ACHN (cell line): ENCODE data around the gene TOM1.

Experiments used
- DNase-seq: peaks from one replicate; pipeline ENCODE4 v3.0.0-alpha.2; 2015
- in situ Hi-C: cut with HindIII; loops from 2 replicates; pipeline ENCODE4 v1.10.0; 2017; ENCODE audit warnings: low sequenced_read_pairs, low pct_ligation_motif_present, low pct_unique_long_range_greater_than_20kb

The TOM1 gene

DNA sequence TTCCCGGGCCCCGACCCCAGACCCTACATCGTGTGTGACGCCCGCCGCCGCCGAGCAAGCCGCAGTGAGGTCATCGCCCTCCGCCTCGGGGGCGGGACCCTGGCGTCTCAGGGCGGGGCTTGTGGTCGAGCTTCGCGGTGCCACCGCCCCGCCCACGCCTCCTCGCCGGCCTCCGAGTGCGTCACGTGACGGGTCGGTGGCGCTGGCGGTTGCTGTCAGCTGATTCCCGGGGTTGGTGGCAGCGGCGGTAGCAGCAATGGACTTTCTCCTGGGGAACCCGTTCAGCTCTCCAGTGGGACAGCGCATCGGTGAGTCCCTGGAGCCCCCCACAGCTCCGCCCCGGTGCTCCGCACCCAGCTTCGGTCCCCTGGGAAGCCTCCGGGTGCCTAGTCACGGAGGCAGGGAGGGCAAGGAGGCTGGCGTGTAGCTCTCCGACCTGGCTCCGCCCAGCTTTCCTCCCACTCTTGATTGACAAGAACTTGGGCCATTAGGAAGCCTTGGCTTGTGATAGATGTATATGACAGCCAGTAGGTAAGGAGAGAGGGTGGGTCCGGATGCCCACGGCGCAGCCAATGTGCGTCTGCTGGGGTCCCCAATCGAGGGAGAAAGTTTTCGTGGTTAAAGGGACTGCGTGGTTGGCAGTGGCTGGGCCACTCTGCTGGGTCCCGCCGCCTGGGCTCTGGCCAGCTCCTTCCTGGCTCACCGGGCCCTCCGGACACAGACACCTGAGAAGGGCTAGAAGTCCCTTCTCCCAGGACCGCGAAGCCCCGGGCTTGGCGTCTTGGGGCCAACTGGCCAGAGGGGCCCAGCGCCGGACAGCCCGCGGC is at the start of gene TOM1:
Gene TOM1, plus strand, starts transcription at position 222 of the 827 bp plus-strand sequence. Its CDS starts 35 bp downstream, at position 257.
- DNase-seq, result peak; percentile 97
- in situ Hi-C loops, result no loop called here

DNA sequence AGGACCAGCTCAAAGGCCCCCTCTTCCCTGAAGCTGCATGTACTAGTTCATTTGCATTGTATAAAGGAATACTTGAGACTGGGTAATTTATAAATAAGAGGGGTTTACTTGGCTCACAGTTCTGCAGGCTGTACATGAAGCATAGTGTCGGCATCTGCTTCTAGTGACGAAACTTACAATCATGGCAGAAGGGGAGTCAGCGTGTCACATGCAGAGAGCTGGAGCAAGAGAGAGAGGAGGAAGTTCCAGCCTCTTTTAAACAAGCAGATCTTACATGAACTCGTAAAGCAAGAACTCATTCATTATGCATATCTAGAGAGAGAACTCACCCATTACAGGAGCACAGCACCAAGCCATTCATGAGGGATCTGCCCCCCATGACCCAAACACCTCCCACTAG is 49.5 kb upstream of the TOM1 start:
- in situ Hi-C loops, result no loop called here
- DNase-seq, result no peak

- no peak for DNase-seq
- in situ Hi-C loops, result no loop called here
These were observed 45.7 kb upstream of the TOM1 start for GRCh38 chr22:35253946-35254345.

DNA sequence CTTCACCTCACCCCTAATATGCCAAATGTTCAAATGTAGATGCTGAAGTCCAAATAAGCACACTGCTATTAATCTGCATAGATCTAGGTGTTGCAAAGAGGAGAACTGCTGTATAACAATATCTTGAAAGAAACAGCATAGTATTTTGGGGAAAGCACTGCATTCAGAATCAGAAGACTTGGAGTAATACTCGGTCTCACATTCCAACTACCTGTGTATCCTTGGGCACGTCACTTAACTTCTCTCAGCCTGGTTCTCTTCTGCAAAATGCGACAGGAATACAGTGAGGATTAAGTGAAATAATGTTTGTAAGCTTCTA is 42.7 kb upstream of the TOM1 start:
- no peak for DNase-seq
- in situ Hi-C loops, result no loop called here

DNA sequence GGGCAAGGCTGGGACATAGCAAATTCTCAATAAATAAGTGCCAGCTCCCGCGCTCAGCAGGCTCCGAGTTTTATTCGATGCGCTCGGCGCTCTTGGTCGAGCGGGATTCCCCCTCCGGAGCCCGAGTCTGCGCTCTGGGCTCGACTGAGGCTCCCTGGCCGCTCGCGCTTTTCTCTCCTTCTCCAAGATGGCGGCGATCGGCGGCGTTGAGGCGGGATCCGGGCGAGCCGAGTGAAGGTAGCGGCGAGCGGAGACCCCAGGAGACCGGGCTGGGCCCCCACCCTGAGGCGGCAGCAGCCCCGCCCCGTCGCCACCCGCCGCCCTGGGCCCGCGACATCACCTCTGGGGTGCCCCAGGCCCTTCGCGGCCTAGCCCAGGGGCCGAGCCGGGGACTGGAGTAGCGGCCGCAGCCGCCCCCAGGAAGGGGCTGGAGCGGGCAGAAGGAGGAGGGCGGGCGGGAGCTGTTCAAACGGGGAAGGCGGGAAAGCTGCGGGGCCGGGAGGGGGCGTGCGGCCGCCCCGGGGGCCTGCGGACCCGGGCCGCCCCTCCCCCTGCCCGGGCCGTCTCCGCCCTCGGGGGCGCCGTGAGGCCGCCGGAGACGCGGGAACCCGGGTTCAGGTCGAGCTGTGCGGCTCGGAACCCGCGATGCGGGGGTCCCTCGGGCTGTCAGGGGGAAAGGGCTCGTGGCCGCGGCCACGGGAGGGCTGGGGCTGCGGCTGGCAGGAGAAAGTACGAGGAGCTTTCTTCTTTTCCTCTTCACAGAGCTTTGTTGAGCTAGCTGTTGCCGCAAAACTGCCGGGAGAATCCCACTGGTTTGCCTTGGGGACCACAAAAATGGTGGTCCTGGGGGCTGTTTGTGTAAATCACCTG is 42.1 kb upstream of the TOM1 start, which contains the start of gene HMGXB4:
Gene HMGXB4, plus strand, starts transcription at position 173 of the 870 bp plus-strand sequence. CDS start 4,898 bp downstream, outside the sequence.
- peak; percentile 87 for DNase-seq
- in situ Hi-C loops, result no loop called here

GRCh38 chr22:35258191-35258988 is 41.3 kb upstream of the TOM1 start:
- no peak for DNase-seq
- in situ Hi-C loops, result no loop called here

GRCh38 chr22:35264986-35265385 is 34.7 kb upstream of the TOM1 start:
- DNase-seq, result no peak
- in situ Hi-C loops, result no loop called here

GRCh38 chr22:35266277-35266676 is 33.4 kb upstream of the TOM1 start:
- no peak for DNase-seq
- in situ Hi-C loops, result no loop called here

DNA sequence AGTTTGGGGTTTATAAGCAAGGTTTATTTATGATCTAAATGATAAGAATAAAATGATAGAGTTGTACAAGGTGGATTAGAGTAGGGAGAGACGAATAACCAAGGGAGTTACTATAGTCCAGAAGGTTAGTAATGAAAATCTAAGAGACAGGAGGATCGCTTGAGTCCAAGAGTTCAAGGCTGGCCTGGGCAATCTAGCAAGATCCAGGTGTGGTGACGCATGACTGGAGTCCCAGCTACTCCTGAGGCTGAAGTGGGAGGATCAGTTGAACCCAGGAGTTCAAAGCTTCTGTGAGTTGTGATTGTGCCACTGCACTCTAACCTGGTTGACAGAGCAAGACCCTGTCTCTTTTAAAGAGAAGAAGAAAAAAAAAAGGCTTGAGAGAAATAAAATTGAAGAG is 30.1 kb upstream of the TOM1 start:
- in situ Hi-C loops, result no loop called here
- no peak for DNase-seq

GRCh38 chr22:35274154-35274871 is 25.4 kb upstream of the TOM1 start:
- in situ Hi-C loops, result no loop called here
- no peak for DNase-seq

DNA sequence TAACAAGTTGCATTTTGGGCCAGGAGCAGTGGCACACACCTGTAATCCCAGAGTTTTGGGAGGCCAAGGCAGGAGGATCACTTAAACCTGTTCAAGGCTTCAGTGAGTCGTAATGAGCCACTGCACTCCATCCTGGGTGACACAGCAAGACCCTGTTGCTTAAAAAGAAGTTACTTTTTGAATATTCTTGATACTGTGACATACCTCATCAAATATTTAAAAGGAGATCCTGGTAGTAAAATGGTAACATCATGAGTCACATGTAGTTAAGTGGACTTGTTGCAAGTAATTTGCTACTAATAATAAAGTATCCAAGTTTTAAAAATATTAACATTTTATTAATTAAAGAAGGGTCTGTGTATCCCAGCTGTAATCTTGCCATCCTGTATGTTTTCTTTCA is 24.1 kb upstream of the TOM1 start:
- no peak for DNase-seq

DNA sequence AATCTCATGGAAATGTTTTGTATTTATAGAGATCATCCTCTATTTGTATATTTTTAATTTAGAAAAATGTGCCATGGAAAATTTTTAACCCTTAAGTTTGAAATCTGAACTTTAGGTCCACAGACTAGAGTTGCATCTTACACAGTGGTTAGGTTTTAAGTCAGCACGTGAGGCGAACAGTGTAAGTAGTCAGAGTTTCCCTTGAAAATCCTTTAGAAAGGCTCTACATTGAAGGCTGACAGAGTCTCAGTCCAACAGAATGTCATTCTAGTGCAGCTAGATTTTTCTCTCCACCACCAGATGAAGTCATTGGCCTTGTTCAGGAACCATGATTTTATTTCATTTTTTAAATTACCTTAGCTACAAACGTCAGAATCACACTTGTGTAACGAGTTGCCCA is 23.7 kb upstream of the TOM1 start:
- in situ Hi-C loops, result no loop called here
- no peak for DNase-seq

More for the DNA sequence above, 24.1 kb upstream of the TOM1 start:
- in situ Hi-C loops, result no loop called here

DNA sequence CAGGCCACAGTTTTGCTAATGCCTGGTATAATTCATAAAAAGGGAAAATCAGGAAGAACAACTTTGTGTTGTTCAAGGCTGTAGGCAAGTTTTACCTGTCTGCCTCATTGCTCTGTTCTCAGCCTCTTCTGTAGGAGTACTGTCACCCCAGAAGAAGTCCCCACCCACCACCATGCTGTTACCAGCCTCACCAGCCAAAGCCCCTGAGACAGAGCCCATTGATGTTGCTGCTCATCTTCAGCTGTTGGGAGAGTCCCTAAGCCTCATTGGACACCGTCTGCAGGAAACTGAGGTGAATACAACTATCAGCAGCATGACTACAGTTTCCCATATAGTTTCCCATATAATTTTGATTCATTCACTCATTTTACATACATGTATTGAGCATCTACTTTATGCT is 11.6 kb upstream of the TOM1 start:
- in situ Hi-C loops, result no loop called here
- DNase-seq, result no peak

GRCh38 chr22:35292786-35293185 is 6.9 kb upstream of the TOM1 start:
- in situ Hi-C loops, result no loop called here
- no peak for DNase-seq

DNA sequence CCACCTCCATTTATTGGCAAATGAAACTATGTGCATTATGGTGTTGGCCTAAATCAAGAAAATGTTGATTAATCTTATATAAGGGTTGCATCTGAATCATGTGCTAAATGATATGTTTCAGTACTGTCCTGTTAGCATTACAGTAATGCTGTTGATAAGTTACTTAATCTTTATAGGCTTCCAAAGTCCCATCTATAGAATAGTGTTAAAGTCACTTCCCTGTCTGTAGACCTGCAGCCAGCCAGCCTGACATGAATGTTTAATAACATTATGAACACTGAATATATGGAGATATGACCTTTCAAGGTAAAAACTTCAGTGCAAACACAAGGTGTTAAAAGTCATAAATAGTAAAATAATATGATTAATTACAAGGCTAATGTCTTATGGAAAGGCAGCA is 3.6 kb upstream of the TOM1 start:
- DNase-seq, result no peak
- in situ Hi-C loops, result no loop called here

- DNase-seq, result peak; percentile 33
- in situ Hi-C loops, result no loop called here
These were observed 449 bp upstream of the TOM1 start for GRCh38 chr22:35299217-35299672.

DNA sequence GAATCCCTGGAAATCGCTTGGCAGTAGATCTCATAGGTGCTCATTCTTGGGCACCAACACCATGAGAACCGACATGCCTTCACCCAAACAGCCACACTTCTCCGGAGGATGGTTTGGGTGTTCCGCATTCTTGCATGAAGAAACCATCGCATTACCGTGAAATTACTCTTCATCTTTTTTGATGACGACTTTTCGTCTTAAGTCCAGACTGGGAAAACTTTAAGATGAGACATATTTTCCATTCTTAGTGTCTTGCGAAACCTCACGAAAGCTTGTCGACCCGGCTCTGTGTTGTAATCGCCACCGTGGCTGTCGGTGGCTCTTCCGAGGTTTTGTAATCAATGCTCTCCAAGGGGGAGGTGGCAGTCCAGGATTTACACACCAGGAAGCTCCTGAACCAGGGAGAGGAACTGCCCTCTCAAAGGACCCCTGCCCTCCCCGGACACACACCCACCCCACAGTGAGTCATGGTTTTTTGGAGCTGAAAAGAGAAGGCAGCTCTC is 1.7 kb downstream of the TOM1 start:
- in situ Hi-C loops, result no loop called here
- DNase-seq, result no peak

- in situ Hi-C loops, result no loop called here
These were observed 3.4 kb downstream of the TOM1 start for GRCh38 chr22:35303029-35303624.

More at GRCh38 chr22:35303029-35303624, 3.4 kb downstream of the TOM1 start:
- DNase-seq, result no peak
